ENCODE results near the gene SNCAIP.
"Not testable (repeated sequence)": the region's sequence is repeated elsewhere in the genome, so short reads cannot be mapped to it uniquely, and the experiment has no call there.

SNCAIP gene

GRCh38 chr5:122369253-122369815, 57.3 kb downstream of the SNCAIP start:
- Histone ChIP-seq H3K27me3 (replicated peaks; ENCODE audit: control insufficient read depth, insufficient read depth, low read length, poor library complexity, severe bottlenecking) (no peaks in the 10 kb centered on the region), H3K36me3 (ENCODE audit: control insufficient read depth, insufficient read depth, low read length) (no peaks in the 10 kb centered on the region), H3K9me3 (ENCODE audit: control insufficient read depth, low read length) (no peaks in the 10 kb centered on the region), H3K4me1 (ENCODE audit: control insufficient read depth, insufficient read depth, low read length, poor library complexity, severe bottlenecking) (no peaks in the 10 kb centered on the region), H3K27ac (ENCODE audit: insufficient read depth, low read length, poor library complexity, severe bottlenecking) (no peak overlapping the region), H3K4me3 (ENCODE audit: insufficient read depth, low read depth, low read length, poor library complexity, severe bottlenecking) (no peak overlapping the region)
- DNase-seq: no peak

GRCh38 chr5:122371511-122372151, 59.6 kb downstream of the SNCAIP start:
- Histone ChIP-seq H3K27ac (ENCODE audit: insufficient read depth, low read length, poor library complexity, severe bottlenecking) (no peak overlapping the region), H3K27me3 (replicated peaks; ENCODE audit: control insufficient read depth, insufficient read depth, low read length, poor library complexity, severe bottlenecking) (no peaks in the 10 kb centered on the region), H3K4me3 (ENCODE audit: insufficient read depth, low read depth, low read length, poor library complexity, severe bottlenecking) (no peak overlapping the region), H3K9me3 (ENCODE audit: control insufficient read depth, low read length) (no peaks in the 10 kb centered on the region), H3K4me1 (ENCODE audit: control insufficient read depth, insufficient read depth, low read length, poor library complexity, severe bottlenecking) (no peaks in the 10 kb centered on the region), H3K36me3 (ENCODE audit: control insufficient read depth, insufficient read depth, low read length) (no peaks in the 10 kb centered on the region)
- DNase-seq: no peak

GRCh38 chr5:122374110-122374509, 62.1 kb downstream of the SNCAIP start:
- Histone ChIP-seq H3K36me3 (ENCODE audit: control insufficient read depth, insufficient read depth, low read length) (no peaks in the 10 kb centered on the region), H3K4me1 (ENCODE audit: control insufficient read depth, insufficient read depth, low read length, poor library complexity, severe bottlenecking) (no peaks in the 10 kb centered on the region), H3K4me3 (ENCODE audit: insufficient read depth, low read depth, low read length, poor library complexity, severe bottlenecking) (no peak overlapping the region), H3K27ac (ENCODE audit: insufficient read depth, low read length, poor library complexity, severe bottlenecking) (no peak overlapping the region), H3K27me3 (replicated peaks; ENCODE audit: control insufficient read depth, insufficient read depth, low read length, poor library complexity, severe bottlenecking) (no peaks in the 10 kb centered on the region), H3K9me3 (ENCODE audit: control insufficient read depth, low read length) (no peaks in the 10 kb centered on the region)
- no peak for DNase-seq

- no peak overlapping the region for H3K4me3 ChIP-seq (ENCODE audit: insufficient read depth, low read depth, low read length, poor library complexity, severe bottlenecking)
- no peaks in the 10 kb centered on the region for H3K36me3 ChIP-seq (ENCODE audit: control insufficient read depth, insufficient read depth, low read length)
- no peaks in the 10 kb centered on the region for H3K4me1 ChIP-seq (ENCODE audit: control insufficient read depth, insufficient read depth, low read length, poor library complexity, severe bottlenecking)
- no peak overlapping the region for H3K27ac ChIP-seq (ENCODE audit: insufficient read depth, low read length, poor library complexity, severe bottlenecking)
- no peaks in the 10 kb centered on the region for H3K27me3 ChIP-seq (replicated peaks; ENCODE audit: control insufficient read depth, insufficient read depth, low read length, poor library complexity, severe bottlenecking)
- no peak for DNase-seq
- H3K9me3 ChIP-seq (ENCODE audit: control insufficient read depth, low read length): no peaks in the 10 kb centered on the region
Observed at GRCh38 chr5:122375801-122376200, 63.8 kb downstream of the SNCAIP start.

GRCh38 chr5:122376250-122376649, 64.2 kb downstream of the SNCAIP start:
- no peaks in the 10 kb centered on the region for H3K9me3 ChIP-seq (ENCODE audit: control insufficient read depth, low read length)
- no peaks in the 10 kb centered on the region for H3K4me1 ChIP-seq (ENCODE audit: control insufficient read depth, insufficient read depth, low read length, poor library complexity, severe bottlenecking)
- no peak overlapping the region for H3K27ac ChIP-seq (ENCODE audit: insufficient read depth, low read length, poor library complexity, severe bottlenecking)
- no peak overlapping the region for H3K4me3 ChIP-seq (ENCODE audit: insufficient read depth, low read depth, low read length, poor library complexity, severe bottlenecking)
- no peaks in the 10 kb centered on the region for H3K27me3 ChIP-seq (replicated peaks; ENCODE audit: control insufficient read depth, insufficient read depth, low read length, poor library complexity, severe bottlenecking)
- no peaks in the 10 kb centered on the region for H3K36me3 ChIP-seq (ENCODE audit: control insufficient read depth, insufficient read depth, low read length)
- no peak for DNase-seq

GRCh38 chr5:122377026-122377425, 65.0 kb downstream of the SNCAIP start:
- no peak for DNase-seq

GRCh38 chr5:122382938-122383337, 70.9 kb downstream of the SNCAIP start:
- not testable (repeated sequence) for H3K27me3 ChIP-seq (replicated peaks; ENCODE audit: control insufficient read depth, insufficient read depth, low read length, poor library complexity, severe bottlenecking); H3K36me3 ChIP-seq (ENCODE audit: control insufficient read depth, insufficient read depth, low read length); H3K9me3 ChIP-seq (ENCODE audit: control insufficient read depth, low read length); H3K4me1 ChIP-seq (ENCODE audit: control insufficient read depth, insufficient read depth, low read length, poor library complexity, severe bottlenecking); H3K27ac ChIP-seq (ENCODE audit: insufficient read depth, low read length, poor library complexity, severe bottlenecking); H3K4me3 ChIP-seq (ENCODE audit: insufficient read depth, low read depth, low read length, poor library complexity, severe bottlenecking); DNase-seq

More at GRCh38 chr5:122377026-122377425, 65.0 kb downstream of the SNCAIP start:
- Histone ChIP-seq H3K4me3 (ENCODE audit: insufficient read depth, low read depth, low read length, poor library complexity, severe bottlenecking) (no peak overlapping the region), H3K27me3 (replicated peaks; ENCODE audit: control insufficient read depth, insufficient read depth, low read length, poor library complexity, severe bottlenecking) (no peaks in the 10 kb centered on the region), H3K27ac (ENCODE audit: insufficient read depth, low read length, poor library complexity, severe bottlenecking) (no peak overlapping the region), H3K9me3 (ENCODE audit: control insufficient read depth, low read length) (no peaks in the 10 kb centered on the region), H3K36me3 (ENCODE audit: control insufficient read depth, insufficient read depth, low read length) (no peaks in the 10 kb centered on the region), H3K4me1 (ENCODE audit: control insufficient read depth, insufficient read depth, low read length, poor library complexity, severe bottlenecking) (no peaks in the 10 kb centered on the region)

- H3K4me1 ChIP-seq (ENCODE audit: control insufficient read depth, insufficient read depth, low read length, poor library complexity, severe bottlenecking): no peaks in the 10 kb centered on the region
- no peak for DNase-seq
- H3K4me3 ChIP-seq (ENCODE audit: insufficient read depth, low read depth, low read length, poor library complexity, severe bottlenecking): no peak overlapping the region
- no peaks in the 10 kb centered on the region for H3K9me3 ChIP-seq (ENCODE audit: control insufficient read depth, low read length)
- no peaks in the 10 kb centered on the region for H3K36me3 ChIP-seq (ENCODE audit: control insufficient read depth, insufficient read depth, low read length)
- no peaks in the 10 kb centered on the region for H3K27me3 ChIP-seq (replicated peaks; ENCODE audit: control insufficient read depth, insufficient read depth, low read length, poor library complexity, severe bottlenecking)
- H3K27ac ChIP-seq (ENCODE audit: insufficient read depth, low read length, poor library complexity, severe bottlenecking): no peak overlapping the region
Observed at GRCh38 chr5:122384739-122385235, 72.8 kb downstream of the SNCAIP start.

GRCh38 chr5:122385286-122385685, 73.2 kb downstream of the SNCAIP start:
- DNase-seq: no peak
- Histone ChIP-seq H3K27me3 (replicated peaks; ENCODE audit: control insufficient read depth, insufficient read depth, low read length, poor library complexity, severe bottlenecking) (no peaks in the 10 kb centered on the region), H3K9me3 (ENCODE audit: control insufficient read depth, low read length) (no peaks in the 10 kb centered on the region)

GRCh38 chr5:122385808-122386207, 73.8 kb downstream of the SNCAIP start:
- DNase-seq: no peak
- no peak overlapping the region for H3K4me3 ChIP-seq (ENCODE audit: insufficient read depth, low read depth, low read length, poor library complexity, severe bottlenecking)
- no peaks in the 10 kb centered on the region for H3K36me3 ChIP-seq (ENCODE audit: control insufficient read depth, insufficient read depth, low read length)
- no peaks in the 10 kb centered on the region for H3K27me3 ChIP-seq (replicated peaks; ENCODE audit: control insufficient read depth, insufficient read depth, low read length, poor library complexity, severe bottlenecking)
- no peaks in the 10 kb centered on the region for H3K4me1 ChIP-seq (ENCODE audit: control insufficient read depth, insufficient read depth, low read length, poor library complexity, severe bottlenecking)
- no peaks in the 10 kb centered on the region for H3K9me3 ChIP-seq (ENCODE audit: control insufficient read depth, low read length)
- no peak overlapping the region for H3K27ac ChIP-seq (ENCODE audit: insufficient read depth, low read length, poor library complexity, severe bottlenecking)

More at GRCh38 chr5:122385286-122385685, 73.2 kb downstream of the SNCAIP start:
- no peak overlapping the region for H3K4me3 ChIP-seq (ENCODE audit: insufficient read depth, low read depth, low read length, poor library complexity, severe bottlenecking)
- H3K36me3 ChIP-seq (ENCODE audit: control insufficient read depth, insufficient read depth, low read length): no peaks in the 10 kb centered on the region
- no peaks in the 10 kb centered on the region for H3K4me1 ChIP-seq (ENCODE audit: control insufficient read depth, insufficient read depth, low read length, poor library complexity, severe bottlenecking)
- no peak overlapping the region for H3K27ac ChIP-seq (ENCODE audit: insufficient read depth, low read length, poor library complexity, severe bottlenecking)
